Neural progenitor cell (in vitro differentiated cells): Measurements from ENCODE around the gene CROCC2. TPM values are rescaled to one million over a fixed set of nuclear protein-coding genes. Genes with fewer than 3 reads are reported as not detected.

Source experiments
- DNase-seq: peaks from one replicate; pipeline ENCODE4 v3.0.0-alpha.2; 2016; ENCODE audit warnings: low spot score
- H2AFZ ChIP-seq: fragments of 200-600 bp; sonication (generic); replicated peaks from 2 replicates; pipeline ENCODE4 v1.6.1; 2016; ENCODE audit warnings: antibody characterized with exemption
- H3F3A ChIP-seq: fragments of 200-600 bp; sonication (generic); 2 replicates; pipeline ENCODE4 v1.6.1; 2016; ENCODE audit warnings: antibody characterized with exemption, low read depth
- H3K27ac ChIP-seq: fragments of 200-600 bp; sonication (generic); 2 replicates; pipeline ENCODE4 v1.5.1; 2016; ENCODE audit warnings: mild to moderate bottlenecking
- H3K27me3 ChIP-seq: fragments of 200-600 bp; sonication (generic); 2 replicates; pipeline ENCODE4 v1.6.1; 2016; ENCODE audit warnings: mild to moderate bottlenecking, moderate library complexity
- H3K36me3 ChIP-seq: fragments of 200-600 bp; sonication (generic); 2 replicates; pipeline ENCODE4 v1.5.1; 2016
- H3K4me1 ChIP-seq: fragments of 200-600 bp; sonication (generic); 2 replicates; pipeline ENCODE4 v1.6.1; 2016; ENCODE audit warnings: mixed run types
- H3K4me2 ChIP-seq: fragments of 200-600 bp; sonication (generic); 2 replicates; pipeline ENCODE4 v1.6.1; 2016
- H3K4me3 ChIP-seq: fragments of 200-600 bp; sonication (generic); 2 replicates; pipeline ENCODE4 v1.5.1; 2016
- H3K79me2 ChIP-seq: fragments of 200-600 bp; sonication (generic); 2 replicates; pipeline ENCODE4 v1.6.1; 2016; ENCODE audit warnings: low read depth
- H3K9ac ChIP-seq: fragments of 200-600 bp; sonication (generic); 2 replicates; pipeline ENCODE4 v1.6.1; 2016
- H3K9me3 ChIP-seq: fragments of 200-600 bp; sonication (generic); 2 replicates; pipeline ENCODE4 v1.5.1; 2016; ENCODE audit warnings: low read depth
- H4K20me1 ChIP-seq: fragments of 200-600 bp; sonication (generic); 2 replicates; pipeline ENCODE4 v1.6.1; 2016; ENCODE audit warnings: low read depth
- H3K27ac Mint-ChIP-seq: 3 replicates; pipeline ENCODE4 v1.8.0; 2021; ENCODE audit warnings: mixed read lengths
- H3K27me3 Mint-ChIP-seq: 2 replicates; pipeline ENCODE4 v1.8.0; 2022; ENCODE audit warnings: low read depth, mild to moderate bottlenecking, inconsistent platforms, moderate library complexity, mixed read lengths; ENCODE audit not compliant: insufficient read depth
- H3K36me3 Mint-ChIP-seq: 3 replicates; pipeline ENCODE4 v1.8.0; 2021; ENCODE audit warnings: mixed read lengths
- H3K4me1 Mint-ChIP-seq: 3 replicates; pipeline ENCODE4 v1.8.0; 2021; ENCODE audit warnings: mixed read lengths
- H3K4me3 Mint-ChIP-seq: 3 replicates; pipeline ENCODE4 v1.8.0; 2021; ENCODE audit warnings: mild to moderate bottlenecking, moderate library complexity, mixed read lengths
- H3K9me3 Mint-ChIP-seq: 3 replicates; pipeline ENCODE4 v1.8.0; 2020; ENCODE audit warnings: mixed read lengths
- CTCF ChIP-seq: fragments of 200-600 bp; sonication (generic); IDR thresholded peaks from 2 replicates; pipeline ENCODE4 v1.5.1; 2017; ENCODE audit warnings: antibody characterized with exemption, mild to moderate bottlenecking
- EZH2 ChIP-seq: fragments of 200-600 bp; sonication (generic); IDR thresholded peaks from 2 replicates; pipeline ENCODE4 v1.6.1; 2017; ENCODE audit warnings: antibody characterized with exemption, mild to moderate bottlenecking, moderate library complexity
- EZH2phosphoT487 ChIP-seq: fragments of 200-600 bp; sonication (generic); IDR thresholded peaks from 2 replicates; pipeline ENCODE4 v1.6.1; 2017; ENCODE audit warnings: antibody characterized with exemption
- total RNA-seq: library from RNA; depleted of rRNA; stranded (reverse); fragments of >200 nt; gene quantifications from 2 replicates; pipeline ENCODE4 v1.2.3, GENCODE V29; 2015; ENCODE audit warnings: low replicate concordance

Gene CROCC2
- total RNA-seq, 1 donor from 2014 or later, result not detected

GRCh38 chr2:240933048-240933965 lies 27.2 kb downstream of the CROCC2 start:
- H3K9ac ChIP-seq, result no peak overlapping the region
- TF ChIP-seq EZH2 (no peak), CTCF (no peak), EZH2phosphoT487 (no peak)
- Mint-ChIP-seq H3K27ac (no peak overlapping the region), H3K4me1 (peaks cover 2% of the 10 kb centered on the region), H3K27me3 (peaks cover 12% of the 10 kb centered on the region), H3K9me3 (peaks cover 4% of the 10 kb centered on the region), H3K36me3 (no peaks in the 10 kb centered on the region), H3K4me3 (no peak overlapping the region)
- no peak overlapping the region for H2AFZ ChIP-seq
- no peak overlapping the region for H3K4me3 ChIP-seq
- H3F3A ChIP-seq, result no peaks in the 10 kb centered on the region
- no peaks in the 10 kb centered on the region for H3K79me2 ChIP-seq
- H3K36me3 ChIP-seq, result no peaks in the 10 kb centered on the region
- DNase-seq, result no peak
- no peak overlapping the region for H3K27ac ChIP-seq
- H3K9me3 ChIP-seq, result no peaks in the 10 kb centered on the region
- H3K27me3 ChIP-seq, result no peaks in the 10 kb centered on the region
- no peaks in the 10 kb centered on the region for H4K20me1 ChIP-seq
- H3K4me1 ChIP-seq, result no peaks in the 10 kb centered on the region
- H3K4me2 ChIP-seq, result no peak overlapping the region

- no peaks in the 10 kb centered on the region for H4K20me1 ChIP-seq
- H3K79me2 ChIP-seq, result no peaks in the 10 kb centered on the region
- no peak overlapping the region for H3K27ac Mint-ChIP-seq
- peaks cover 2% of the 10 kb centered on the region for H3K4me1 Mint-ChIP-seq
- no peak for DNase-seq
- no peaks in the 10 kb centered on the region for H3K36me3 Mint-ChIP-seq
- TF ChIP-seq EZH2phosphoT487, result no peak
- peaks cover 7% of the 10 kb centered on the region for H3K27me3 Mint-ChIP-seq
- no peak overlapping the region for H2AFZ ChIP-seq
- H3K27me3 ChIP-seq, result peaks cover 4% of the 10 kb centered on the region
- H3K4me3 ChIP-seq, result no peak overlapping the region
- no peak overlapping the region for H3K27ac ChIP-seq
- H3K9ac ChIP-seq, result no peak overlapping the region
- H3K9me3 Mint-ChIP-seq, result peaks cover 8% of the 10 kb centered on the region
- no peak overlapping the region for H3K4me2 ChIP-seq
- no peaks in the 10 kb centered on the region for H3K36me3 ChIP-seq
- no peaks in the 10 kb centered on the region for H3K9me3 ChIP-seq
- H3K4me3 Mint-ChIP-seq, result no peak overlapping the region
- no peaks in the 10 kb centered on the region for H3F3A ChIP-seq
- H3K4me1 ChIP-seq, result no peaks in the 10 kb centered on the region
Observed at GRCh38 chr2:240933966-240934700, 28.0 kb downstream of the CROCC2 start.

- Histone ChIP-seq H3K27ac (no peak overlapping the region), H3K9ac (no peak overlapping the region), H3K9me3 (no peaks in the 10 kb centered on the region), H3K4me1 (no peaks in the 10 kb centered on the region), H3F3A (no peaks in the 10 kb centered on the region), H2AFZ (no peak overlapping the region), H3K79me2 (no peaks in the 10 kb centered on the region), H3K4me3 (no peak overlapping the region), H3K27me3 (peaks cover 10% of the 10 kb centered on the region), H3K36me3 (no peaks in the 10 kb centered on the region), H3K4me2 (no peak overlapping the region), H4K20me1 (no peaks in the 10 kb centered on the region)
- Mint-ChIP-seq H3K4me3 (no peak overlapping the region), H3K27ac (no peak overlapping the region), H3K4me1 (peaks cover 2% of the 10 kb centered on the region), H3K27me3 (peaks cover 6% of the 10 kb centered on the region), H3K9me3 (peaks cover 8% of the 10 kb centered on the region), H3K36me3 (no peaks in the 10 kb centered on the region)
- TF ChIP-seq EZH2phosphoT487, result no peak
- TF ChIP-seq EZH2, result no peak
- TF ChIP-seq CTCF, result no peak
- no peak for DNase-seq
Observed at GRCh38 chr2:240934701-240935102, 28.6 kb downstream of the CROCC2 start.
